HEK293 (cell line): ENCODE measurements around the gene MAP7.

Experiments
- YY1 ChIP-seq: fragments of 450-650 bp; formaldehyde crosslinking; IDR thresholded peaks from 2 replicates; pipeline ENCODE4 v1.5.1; 2018; ENCODE audit warnings: missing biosample characterization, missing genetic modification characterization
- ZNF214 ChIP-seq: fragments of 450-650 bp; formaldehyde crosslinking; IDR thresholded peaks from 2 replicates; pipeline ENCODE4 v1.5.1; 2017; ENCODE audit warnings: missing biosample characterization, mild to moderate bottlenecking, missing genetic modification characterization, borderline replicate concordance
- TF ChIP-seq, protein P1 (sequence below): fragments of 450-650 bp; formaldehyde crosslinking; IDR thresholded peaks from 2 replicates; pipeline ENCODE4 v1.5.1; 2016; ENCODE audit warnings: missing biosample characterization, missing genetic modification characterization

DNA sequence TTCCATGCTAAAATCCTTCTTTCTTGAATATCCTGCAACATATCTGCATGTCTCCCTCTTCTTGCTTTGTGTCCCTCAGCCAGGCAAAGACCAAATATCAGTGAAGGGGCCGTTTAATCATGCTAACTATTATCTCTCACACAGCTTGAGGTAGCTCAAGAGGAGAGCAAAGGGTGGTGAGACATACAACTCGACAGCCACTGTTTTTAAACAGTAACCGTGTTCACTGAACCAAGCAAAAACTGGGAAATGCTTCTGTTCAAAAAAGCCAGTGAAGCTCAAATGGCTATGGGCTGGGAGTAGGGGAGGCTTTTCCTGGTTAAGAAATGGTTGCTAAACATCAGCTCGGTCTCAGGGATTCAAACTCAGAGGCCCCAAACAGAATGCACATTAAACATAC, 83.4 kb downstream of the MAP7 start:
- no peak for TF ChIP-seq YY1 (tag by site-specific recombination)
- no peak for TF ChIP-seq ZNF214 (tag by site-specific recombination)
- TF ChIP-seq, protein P1, sequence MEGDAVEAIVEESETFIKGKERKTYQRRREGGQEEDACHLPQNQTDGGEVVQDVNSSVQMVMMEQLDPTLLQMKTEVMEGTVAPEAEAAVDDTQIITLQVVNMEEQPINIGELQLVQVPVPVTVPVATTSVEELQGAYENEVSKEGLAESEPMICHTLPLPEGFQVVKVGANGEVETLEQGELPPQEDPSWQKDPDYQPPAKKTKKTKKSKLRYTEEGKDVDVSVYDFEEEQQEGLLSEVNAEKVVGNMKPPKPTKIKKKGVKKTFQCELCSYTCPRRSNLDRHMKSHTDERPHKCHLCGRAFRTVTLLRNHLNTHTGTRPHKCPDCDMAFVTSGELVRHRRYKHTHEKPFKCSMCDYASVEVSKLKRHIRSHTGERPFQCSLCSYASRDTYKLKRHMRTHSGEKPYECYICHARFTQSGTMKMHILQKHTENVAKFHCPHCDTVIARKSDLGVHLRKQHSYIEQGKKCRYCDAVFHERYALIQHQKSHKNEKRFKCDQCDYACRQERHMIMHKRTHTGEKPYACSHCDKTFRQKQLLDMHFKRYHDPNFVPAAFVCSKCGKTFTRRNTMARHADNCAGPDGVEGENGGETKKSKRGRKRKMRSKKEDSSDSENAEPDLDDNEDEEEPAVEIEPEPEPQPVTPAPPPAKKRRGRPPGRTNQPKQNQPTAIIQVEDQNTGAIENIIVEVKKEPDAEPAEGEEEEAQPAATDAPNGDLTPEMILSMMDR (tag by site-specific recombination), result no peak
